ENCODE results near the gene LOXL1. TPM values are rescaled to one million over a fixed set of nuclear protein-coding genes. Genes with fewer than 3 reads are reported as not detected.
"Not testable (repeated sequence)": the region's sequence is repeated elsewhere in the genome, so short reads cannot be mapped to it uniquely, and the experiment has no call there.

LOXL1 gene
- total RNA-seq, 1 experiment from 2014 or later, result 20.0 TPM

- not testable (repeated sequence) for DNase-seq (ENCODE audit: low spot score)
Observed at GRCh38 chr15:73973683-73974200, 47.5 kb downstream of the LOXL1 start.

GRCh38 chr15:73975440-73976125 is 49.3 kb downstream of the LOXL1 start:
- DNase-seq (ENCODE audit: low spot score), result not testable (repeated sequence)

GRCh38 chr15:73978896-73979295 is 52.6 kb downstream of the LOXL1 start:
- no peak for DNase-seq (ENCODE audit: low spot score)

GRCh38 chr15:73979636-73980035 is 53.4 kb downstream of the LOXL1 start:
- DNase-seq (ENCODE audit: low spot score), result no peak

- no peak for DNase-seq (ENCODE audit: low spot score)
Observed at GRCh38 chr15:73981761-73982221, 55.5 kb downstream of the LOXL1 start.

DNA sequence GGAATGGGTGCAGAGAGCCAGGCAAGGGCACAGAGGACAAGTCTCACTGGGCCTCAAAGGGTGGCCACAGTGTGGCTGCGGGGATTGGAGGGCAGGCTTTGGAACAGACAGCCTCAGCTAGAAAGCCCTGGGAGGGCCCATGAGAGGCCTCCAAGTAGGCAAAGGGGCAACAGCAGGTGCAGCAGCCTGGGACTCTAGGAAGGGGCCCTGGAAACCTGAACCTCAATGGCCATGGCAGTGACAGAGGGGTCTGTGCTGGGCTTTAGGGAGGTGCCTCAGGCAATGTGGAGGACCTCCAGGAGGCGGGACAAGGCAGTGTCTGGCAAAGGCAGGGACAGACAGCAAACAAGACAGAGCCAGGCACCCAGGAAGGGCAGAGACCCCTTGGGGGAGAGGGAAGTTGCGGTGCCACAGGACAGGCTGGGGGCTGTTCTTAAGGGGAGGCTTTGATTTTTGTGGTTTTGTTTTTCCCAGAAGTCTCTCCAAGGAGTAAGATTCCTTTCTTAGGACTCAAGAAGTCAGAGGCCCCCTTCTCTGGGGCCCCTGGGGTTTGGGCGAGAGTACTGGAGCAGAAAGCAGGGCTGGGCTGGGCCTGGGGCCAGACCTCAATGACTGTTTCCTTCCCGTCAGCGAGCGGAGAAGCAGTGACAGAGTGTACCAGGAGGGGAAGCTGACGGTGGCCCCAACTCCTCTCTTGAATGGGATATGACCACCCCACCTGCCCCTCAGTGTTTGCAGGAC is 56.1 kb downstream of the LOXL1 start:
- no peak for DNase-seq (ENCODE audit: low spot score)

GRCh38 chr15:73983211-73983727 is 57.0 kb downstream of the LOXL1 start:
- peak; percentile 36 for DNase-seq (ENCODE audit: low spot score)

DNA sequence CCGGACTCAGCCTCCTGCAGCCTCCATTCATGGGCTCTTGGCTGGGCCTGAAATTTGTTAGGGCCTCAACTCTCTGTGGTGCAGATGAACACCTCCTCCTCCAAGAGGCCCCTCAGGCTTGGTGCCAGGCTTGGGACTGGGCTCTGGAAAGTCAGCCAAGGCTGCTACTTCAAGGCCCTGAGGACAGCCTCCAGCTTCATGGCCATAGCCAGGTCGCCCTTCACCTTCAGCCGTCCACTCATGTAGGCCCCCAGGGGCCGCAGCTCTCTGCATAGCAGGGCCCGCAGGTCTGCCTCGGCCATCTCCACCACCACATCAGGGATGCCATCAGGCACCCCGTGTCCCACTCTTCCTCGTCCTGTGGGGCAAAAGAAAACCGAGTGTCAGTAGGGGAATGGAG is 57.5 kb downstream of the LOXL1 start:
- DNase-seq (ENCODE audit: low spot score), result no peak

DNA sequence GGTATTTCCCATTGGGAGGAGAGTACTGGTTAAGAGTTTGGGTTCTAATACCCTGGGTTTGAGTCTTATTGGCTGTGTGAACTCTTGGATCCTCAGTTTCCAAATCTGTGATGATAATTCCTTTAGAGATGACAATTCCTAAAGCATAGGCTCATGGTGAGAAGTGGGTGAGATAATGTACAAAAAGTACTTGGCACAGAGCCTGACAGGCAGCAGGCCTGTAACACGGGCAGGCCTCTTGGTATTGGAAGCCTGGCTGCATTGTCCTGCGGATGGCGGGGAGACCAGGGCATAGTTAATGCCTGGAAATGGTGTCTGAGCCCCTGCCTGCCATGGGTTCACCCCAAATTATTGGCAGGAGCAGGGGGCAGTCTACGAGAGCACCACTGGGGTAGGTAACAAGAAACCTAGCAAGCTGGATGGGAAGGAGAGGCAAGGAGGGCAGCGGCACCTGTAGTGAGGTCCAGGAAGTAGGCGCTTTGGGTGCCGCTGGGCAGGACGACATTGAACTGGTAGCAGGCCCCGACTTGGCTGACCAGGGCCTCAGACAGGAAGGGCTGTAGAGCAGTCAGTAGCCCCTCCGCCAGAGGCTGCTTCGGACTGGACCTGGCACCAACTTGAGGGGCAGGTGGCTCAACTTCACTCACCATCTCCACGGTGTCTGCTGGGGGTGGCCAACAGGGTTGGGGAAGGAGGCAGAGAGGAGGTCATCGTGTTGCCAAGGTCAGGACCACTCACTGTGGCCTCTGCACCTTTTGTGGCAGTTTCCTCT is 58.1 kb downstream of the LOXL1 start:
- DNase-seq (ENCODE audit: low spot score), result no peak

DNA sequence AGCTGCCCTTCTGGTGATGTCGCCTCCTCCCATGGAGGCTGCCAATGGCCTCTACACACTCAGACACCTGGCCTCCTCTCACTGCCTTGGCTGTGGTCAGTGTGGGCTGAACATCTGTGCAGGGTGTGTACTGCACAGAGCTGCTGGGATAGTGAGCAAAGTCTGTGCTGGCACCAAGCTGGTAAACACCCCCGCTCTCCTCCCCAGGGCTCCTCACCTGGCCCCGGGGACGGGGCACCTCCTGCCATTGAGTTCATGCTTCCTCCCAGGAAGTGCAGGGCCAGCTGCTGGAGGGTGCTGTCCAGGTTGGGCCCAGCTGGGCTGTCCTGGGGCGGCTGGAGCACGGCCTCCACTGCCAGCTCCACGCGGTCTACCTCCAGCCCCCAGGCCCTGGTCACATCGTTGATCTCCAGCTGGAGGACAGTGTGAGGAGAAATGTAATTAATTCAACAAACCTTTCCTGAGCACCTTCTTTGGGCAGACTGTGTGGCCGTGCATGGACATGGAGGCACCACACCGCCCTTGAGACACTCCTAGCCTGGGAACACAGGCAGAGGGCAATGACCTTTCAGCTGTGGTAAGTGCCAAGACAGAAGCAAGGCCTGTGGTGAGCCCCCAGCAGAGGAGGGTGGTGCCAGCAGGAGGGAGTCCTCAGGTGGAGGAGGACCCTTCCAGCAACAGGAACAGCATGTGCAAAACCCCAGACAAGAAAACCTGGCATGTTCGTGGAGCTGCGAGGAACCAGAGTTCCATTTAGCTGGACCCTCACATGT is 59.0 kb downstream of the LOXL1 start:
- no peak for DNase-seq (ENCODE audit: low spot score)

DNA sequence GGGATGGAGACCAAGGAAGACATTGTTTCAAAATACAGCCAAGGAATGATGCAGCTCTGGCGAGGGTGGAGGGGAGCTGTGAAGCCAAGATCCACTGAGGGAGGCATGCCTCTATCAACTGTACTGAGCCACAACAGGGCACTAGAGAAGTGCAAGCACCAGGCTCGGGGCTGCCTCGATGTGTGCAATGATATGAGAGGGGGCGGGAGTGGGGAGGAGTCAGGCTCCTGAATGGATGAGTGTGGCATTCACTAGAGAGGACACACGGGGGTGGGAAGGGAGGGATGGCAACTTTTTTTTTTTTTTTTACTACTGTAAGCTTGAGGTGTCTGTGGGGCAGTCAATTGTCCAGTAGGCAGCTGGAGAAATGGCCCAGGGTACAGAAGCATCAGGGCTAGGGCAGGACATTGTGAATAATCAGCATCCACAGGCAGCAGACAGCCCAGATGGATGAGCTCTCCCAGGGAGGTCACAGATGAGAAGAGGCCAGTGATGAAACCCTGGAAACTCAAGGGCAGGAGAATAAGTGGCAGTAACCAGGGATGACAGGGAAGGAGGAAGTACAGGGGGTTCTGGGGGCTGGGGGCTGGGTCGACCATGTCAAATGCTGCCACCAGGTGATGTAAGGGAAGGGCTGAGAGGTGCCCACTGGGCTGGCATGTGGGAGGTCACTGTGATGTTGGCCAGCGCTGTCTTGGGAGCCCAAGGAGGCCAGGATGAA is 60.0 kb downstream of the LOXL1 start:
- DNase-seq (ENCODE audit: low spot score), result no peak

GRCh38 chr15:73986776-73987056 is 60.5 kb downstream of the LOXL1 start:
- DNase-seq (ENCODE audit: low spot score), result no peak

DNA sequence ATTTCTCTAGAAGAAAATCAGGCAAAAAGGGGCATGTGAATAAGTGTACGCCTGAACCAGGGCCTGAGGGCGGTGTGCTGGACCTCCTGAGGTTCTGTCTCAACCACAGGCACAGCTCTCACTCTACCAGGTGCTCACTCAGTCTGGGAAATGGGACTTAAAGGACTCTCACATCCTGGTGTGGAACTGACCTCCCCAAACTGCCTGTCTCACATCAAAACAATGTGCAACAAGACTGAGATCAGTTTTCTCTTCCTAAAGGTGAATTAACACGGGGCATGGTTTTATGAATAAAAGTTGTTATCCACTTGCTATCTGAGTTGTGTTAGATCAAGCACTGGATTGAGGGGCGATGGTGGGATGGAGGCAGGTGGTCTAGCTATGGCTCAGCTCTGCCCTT is 61.0 kb downstream of the LOXL1 start:
- no peak for DNase-seq (ENCODE audit: low spot score)

DNA sequence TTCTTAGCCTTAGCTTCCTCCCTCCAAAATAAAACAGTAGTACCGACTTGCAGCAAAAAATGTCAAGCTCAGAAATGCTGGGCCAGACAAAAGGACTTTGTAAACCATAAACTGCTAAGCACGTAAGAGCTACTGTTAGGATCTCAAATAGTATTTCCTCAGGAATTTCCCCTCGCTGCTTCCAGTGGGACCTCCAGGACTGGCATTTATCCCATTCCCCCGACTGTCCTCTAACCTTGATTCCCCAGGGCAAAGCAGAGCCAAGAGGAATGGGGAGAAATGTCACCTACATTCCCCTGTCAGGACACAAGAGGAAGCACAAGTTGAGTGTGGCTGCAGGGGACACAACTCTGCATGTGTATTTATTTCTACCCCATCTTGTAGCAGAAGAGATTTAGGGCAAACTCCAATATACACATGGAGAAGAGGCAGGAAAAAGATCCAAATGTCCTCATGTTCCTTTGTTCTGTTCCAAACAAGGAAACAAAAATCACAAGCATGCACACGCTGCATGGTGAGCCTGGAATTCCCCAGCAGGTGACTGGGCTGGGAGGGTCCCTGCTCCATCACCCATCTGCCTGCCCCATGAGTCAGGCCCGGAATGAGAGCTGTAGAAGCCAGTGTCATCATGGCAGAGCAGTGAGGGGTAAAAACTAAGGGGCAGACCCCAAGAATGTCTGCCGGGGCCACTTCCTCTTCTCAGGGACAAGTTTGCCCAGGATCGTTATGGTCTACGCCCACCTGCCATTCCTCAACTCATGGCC is 61.6 kb downstream of the LOXL1 start:
- no peak for DNase-seq (ENCODE audit: low spot score)

DNA sequence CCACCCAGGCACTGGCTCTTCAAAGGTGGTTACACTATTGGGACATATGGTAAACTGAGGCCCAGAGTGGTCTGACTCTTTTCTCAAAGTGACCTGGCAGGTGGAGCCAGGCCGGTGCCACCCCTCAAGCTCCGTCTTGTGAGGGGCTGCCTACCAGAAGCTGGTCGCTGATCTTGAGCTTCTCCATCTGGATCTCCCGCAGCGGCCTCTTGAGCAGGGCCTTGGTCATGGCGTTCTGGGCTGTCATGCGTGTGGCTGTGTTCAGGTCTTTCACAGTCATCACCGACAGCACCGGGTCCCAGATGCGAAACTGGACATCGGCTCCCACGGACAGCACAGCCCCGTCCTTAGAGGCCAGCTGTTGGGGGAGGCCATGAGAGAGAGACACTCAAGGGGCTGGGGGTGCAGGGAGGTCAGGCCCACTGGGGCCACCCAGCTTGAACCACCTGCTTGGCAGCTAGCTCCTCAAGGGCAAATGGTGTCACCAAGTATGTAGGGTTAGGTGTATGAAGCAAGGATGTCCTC is 62.2 kb downstream of the LOXL1 start:
- no peak for DNase-seq (ENCODE audit: low spot score)

DNA sequence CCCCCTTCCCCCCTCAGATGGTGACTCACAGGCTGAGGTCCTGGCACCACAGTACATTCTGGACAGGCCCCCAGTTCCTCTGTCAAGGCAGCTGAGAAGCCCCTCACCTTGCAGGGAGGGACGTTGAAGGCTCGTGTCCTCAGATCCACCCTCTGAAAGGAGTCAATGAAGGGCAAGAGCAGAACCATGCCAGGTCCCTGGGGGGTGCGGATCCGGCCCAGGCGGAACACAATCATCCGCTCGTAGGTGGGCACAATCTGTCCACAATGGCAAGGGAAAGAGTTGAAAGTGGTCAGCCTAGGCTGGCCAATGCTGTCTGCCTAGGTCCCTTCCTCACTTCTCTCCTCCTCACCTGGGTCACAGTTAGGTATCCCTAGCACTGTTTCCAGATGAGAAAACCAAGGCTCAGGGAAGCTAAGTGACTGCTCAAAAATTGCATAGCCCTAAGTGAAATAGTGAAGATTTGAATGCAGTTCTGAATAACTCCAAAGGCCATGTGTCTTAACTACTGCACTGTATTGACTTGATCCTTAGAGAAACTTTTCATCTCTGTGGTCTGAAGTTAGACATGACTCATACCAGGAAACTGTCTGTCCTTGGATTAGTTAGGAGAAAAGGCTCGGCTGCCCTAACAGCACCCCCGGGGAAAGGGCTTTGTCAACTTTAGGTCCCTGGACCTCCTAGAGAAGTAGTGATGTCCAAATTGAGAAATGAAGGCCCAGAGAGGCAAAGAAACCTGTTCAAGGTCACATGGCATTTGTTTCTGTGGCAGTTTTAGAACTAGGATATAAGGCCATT is 62.9 kb downstream of the LOXL1 start:
- peak; percentile 56 for DNase-seq (ENCODE audit: low spot score)

- no peak for DNase-seq (ENCODE audit: low spot score)
Observed at GRCh38 chr15:73990250-73991005, 64.2 kb downstream of the LOXL1 start.

DNA sequence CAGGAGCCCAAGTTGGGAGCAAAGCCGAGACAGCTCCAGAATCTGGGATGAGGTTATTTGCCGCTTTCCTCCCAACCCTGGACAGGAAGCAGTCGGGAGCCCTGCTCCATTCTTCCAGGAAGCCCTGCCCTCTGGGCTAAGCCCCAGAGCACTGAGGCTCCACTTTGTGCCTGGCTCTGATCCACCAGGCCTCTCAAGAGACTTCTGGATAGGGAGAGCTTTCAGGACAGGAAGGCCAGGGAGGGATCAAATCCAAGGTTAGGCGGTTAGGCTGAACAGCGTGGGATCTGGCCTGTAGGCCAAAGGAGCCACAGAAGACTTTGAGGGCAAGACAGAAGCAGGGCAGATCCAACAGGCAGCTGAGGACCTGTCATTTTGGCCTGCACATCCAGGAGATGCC is 65.0 kb downstream of the LOXL1 start:
- DNase-seq (ENCODE audit: low spot score), result peak; percentile 12

Data from HT-29 (cell line).